ENCODE results near the gene CXXC1. TPM values are rescaled to one million over a fixed set of nuclear protein-coding genes. Genes with fewer than 3 reads are reported as not detected.
A peak's percentile ranks its signal among the peaks of the same experiment; 100 is the strongest.
"Not testable (repeated sequence)": the region's sequence is repeated elsewhere in the genome, so short reads cannot be mapped to it uniquely, and the experiment has no call there.

Gene CXXC1
- total RNA-seq, 1 donor from 2014 or later: 78.6 TPM

GRCh38 chr18:50311650-50312049 lies 24.2 kb upstream of the CXXC1 start:
- no peaks in the 10 kb centered on the region for H3K27me3 ChIP-seq
- TF ChIP-seq POLR2AphosphoS5 (IDR thresholded peaks at IDR 0.05; ENCODE audit: insufficient read depth in 1 of 2, low read depth in 1 of 2) (no peak), CTCF (IDR thresholded peaks at IDR 0.05) (no peak), POLR2A (IDR thresholded peaks at IDR 0.05) (no peak)

GRCh38 chr18:50310080-50310479 lies 22.6 kb upstream of the CXXC1 start:
- intact Hi-C loops (cut with DNase I): no loop called here
- no peak for TF ChIP-seq POLR2A (IDR thresholded peaks at IDR 0.05)
- TF ChIP-seq POLR2AphosphoS5 (IDR thresholded peaks at IDR 0.05; ENCODE audit: insufficient read depth in 1 of 2, low read depth in 1 of 2): no peak
- no peak for TF ChIP-seq CTCF (IDR thresholded peaks at IDR 0.05)
- H3K4me1 ChIP-seq: peaks cover 14% of the 10 kb centered on the region
- no peak overlapping the region for H3K4me3 ChIP-seq
- H3K36me3 ChIP-seq: no peaks in the 10 kb centered on the region
- H3K9me3 ChIP-seq: no peaks in the 10 kb centered on the region
- no peak overlapping the region for H3K27ac ChIP-seq
- no peaks in the 10 kb centered on the region for H3K27me3 ChIP-seq
- no peak for DNase-seq (ENCODE audit: extremely low spot score in 2 of 2)

More at GRCh38 chr18:50311650-50312049, 24.2 kb upstream of the CXXC1 start:
- intact Hi-C loops (cut with DNase I): no loop called here
- no peak overlapping the region for H3K27ac ChIP-seq
- H3K9me3 ChIP-seq: no peaks in the 10 kb centered on the region
- H3K36me3 ChIP-seq: no peaks in the 10 kb centered on the region
- DNase-seq (ENCODE audit: extremely low spot score in 2 of 2): no peak
- no peak overlapping the region for H3K4me3 ChIP-seq
- H3K4me1 ChIP-seq: peaks cover 14% of the 10 kb centered on the region

- H3K9me3 ChIP-seq: not testable (repeated sequence)
Observed at GRCh38 chr18:50308851-50309250, 21.4 kb upstream of the CXXC1 start.

GRCh38 chr18:50307738-50308470 lies 20.4 kb upstream of the CXXC1 start:
- intact Hi-C loops (cut with DNase I): no loop called here
- TF ChIP-seq POLR2AphosphoS5 (IDR thresholded peaks at IDR 0.05; ENCODE audit: insufficient read depth in 1 of 2, low read depth in 1 of 2) (peak in 1 of 2 donors; percentile 42), POLR2A (IDR thresholded peaks at IDR 0.05) (no peak), CTCF (IDR thresholded peaks at IDR 0.05) (no peak)

More at GRCh38 chr18:50308851-50309250, 21.4 kb upstream of the CXXC1 start:
- H3K36me3 ChIP-seq; DNase-seq (ENCODE audit: extremely low spot score in 2 of 2); H3K4me3 ChIP-seq; intact Hi-C loops (cut with DNase I); H3K27ac ChIP-seq; H3K27me3 ChIP-seq: not testable (repeated sequence)
- peaks cover 14% of the 10 kb centered on the region for H3K4me1 ChIP-seq

GRCh38 chr18:50307400-50307737 lies 19.9 kb upstream of the CXXC1 start:
- H3K9me3 ChIP-seq: no peaks in the 10 kb centered on the region
- H3K27me3 ChIP-seq: no peaks in the 10 kb centered on the region
- H3K27ac ChIP-seq: no peak overlapping the region
- H3K4me3 ChIP-seq: peak overlapping the region; percentile 43 to 44
- intact Hi-C loops (cut with DNase I): no loop called here
- TF ChIP-seq CTCF (IDR thresholded peaks at IDR 0.05) (no peak), POLR2A (IDR thresholded peaks at IDR 0.05) (no peak), POLR2AphosphoS5 (IDR thresholded peaks at IDR 0.05; ENCODE audit: insufficient read depth in 1 of 2, low read depth in 1 of 2) (no peak)
- DNase-seq (ENCODE audit: extremely low spot score in 2 of 2): no peak
- peaks cover 14% of the 10 kb centered on the region for H3K4me1 ChIP-seq
- H3K36me3 ChIP-seq: no peaks in the 10 kb centered on the region

More at GRCh38 chr18:50307738-50308470, 20.4 kb upstream of the CXXC1 start:
- peaks cover 14% of the 10 kb centered on the region for H3K4me1 ChIP-seq
- no peak overlapping the region for H3K27ac ChIP-seq
- peak overlapping the region; percentile 43 to 44 for H3K4me3 ChIP-seq
- no peak for DNase-seq (ENCODE audit: extremely low spot score in 2 of 2)
- H3K27me3 ChIP-seq: no peaks in the 10 kb centered on the region
- no peaks in the 10 kb centered on the region for H3K36me3 ChIP-seq
- no peaks in the 10 kb centered on the region for H3K9me3 ChIP-seq

Data from vagina (tissue), 2 donors.